GM12864 (cell line): ENCODE measurements around the gene OR5F1.

Source experiments
- DNase-seq: peaks from one replicate; pipeline ENCODE4 v3.0.0-alpha.2; 2011; ENCODE audit warnings: low read depth
- H3K4me3 ChIP-seq: 2 replicates; pipeline ENCODE4 v1.5.1; 2011; ENCODE audit warnings: mild to moderate bottlenecking, low read depth, low read length, control low read depth
- TF ChIP-seq, protein P1 (sequence below): IDR thresholded peaks from 2 replicates; pipeline ENCODE4 v1.5.1; 2011; ENCODE audit warnings: low read depth, mild to moderate bottlenecking, moderate library complexity, low read length, control low read depth, inconsistent platforms; ENCODE audit errors: missing control alignments

OR5F1 gene

DNA sequence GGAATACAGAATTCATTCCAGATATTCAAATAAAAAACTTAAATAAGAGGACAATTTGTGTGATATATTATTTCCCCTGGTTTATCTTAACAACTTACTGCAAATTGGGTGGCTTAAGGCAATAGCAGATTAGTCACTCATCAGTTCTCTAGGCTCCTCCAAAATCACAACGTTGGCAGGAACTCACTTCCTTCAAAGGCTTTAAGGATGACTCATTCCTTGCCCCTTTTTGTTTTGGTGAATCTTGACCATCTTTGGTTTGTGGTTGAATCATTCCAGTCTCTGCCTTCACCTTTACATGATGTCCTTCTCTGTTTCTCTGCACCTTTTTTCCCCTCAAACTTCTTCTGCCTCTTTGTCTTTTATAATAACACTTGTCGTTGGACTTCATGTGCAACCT, 28.0 kb downstream of the OR5F1 start:
- TF ChIP-seq, protein P1, sequence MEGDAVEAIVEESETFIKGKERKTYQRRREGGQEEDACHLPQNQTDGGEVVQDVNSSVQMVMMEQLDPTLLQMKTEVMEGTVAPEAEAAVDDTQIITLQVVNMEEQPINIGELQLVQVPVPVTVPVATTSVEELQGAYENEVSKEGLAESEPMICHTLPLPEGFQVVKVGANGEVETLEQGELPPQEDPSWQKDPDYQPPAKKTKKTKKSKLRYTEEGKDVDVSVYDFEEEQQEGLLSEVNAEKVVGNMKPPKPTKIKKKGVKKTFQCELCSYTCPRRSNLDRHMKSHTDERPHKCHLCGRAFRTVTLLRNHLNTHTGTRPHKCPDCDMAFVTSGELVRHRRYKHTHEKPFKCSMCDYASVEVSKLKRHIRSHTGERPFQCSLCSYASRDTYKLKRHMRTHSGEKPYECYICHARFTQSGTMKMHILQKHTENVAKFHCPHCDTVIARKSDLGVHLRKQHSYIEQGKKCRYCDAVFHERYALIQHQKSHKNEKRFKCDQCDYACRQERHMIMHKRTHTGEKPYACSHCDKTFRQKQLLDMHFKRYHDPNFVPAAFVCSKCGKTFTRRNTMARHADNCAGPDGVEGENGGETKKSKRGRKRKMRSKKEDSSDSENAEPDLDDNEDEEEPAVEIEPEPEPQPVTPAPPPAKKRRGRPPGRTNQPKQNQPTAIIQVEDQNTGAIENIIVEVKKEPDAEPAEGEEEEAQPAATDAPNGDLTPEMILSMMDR = no peak
- DNase-seq = no peak
- H3K4me3 ChIP-seq = no peak overlapping the region

DNA sequence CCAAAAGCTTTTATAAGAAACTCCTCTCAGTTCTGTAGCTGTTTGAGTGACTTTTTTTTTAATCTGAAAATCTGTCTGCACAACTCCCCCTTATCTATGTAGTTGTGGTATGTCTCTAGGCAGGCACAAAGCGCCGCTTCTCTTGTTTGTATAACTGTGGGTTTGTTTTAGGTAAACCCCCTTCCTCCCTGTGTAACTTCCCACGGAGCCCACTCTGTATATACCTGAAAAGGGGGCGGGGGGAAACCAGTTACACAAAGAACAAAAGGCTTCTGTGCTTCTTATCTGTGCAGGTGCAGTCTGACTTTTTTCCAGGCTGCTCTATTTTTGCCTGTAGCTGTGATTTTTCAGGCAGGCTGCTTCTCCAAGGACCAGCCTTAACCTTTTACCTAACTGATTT, 37.9 kb downstream of the OR5F1 start:
- DNase-seq = no peak
- no peak overlapping the region for H3K4me3 ChIP-seq
- TF ChIP-seq, protein P1 = no peak

DNA sequence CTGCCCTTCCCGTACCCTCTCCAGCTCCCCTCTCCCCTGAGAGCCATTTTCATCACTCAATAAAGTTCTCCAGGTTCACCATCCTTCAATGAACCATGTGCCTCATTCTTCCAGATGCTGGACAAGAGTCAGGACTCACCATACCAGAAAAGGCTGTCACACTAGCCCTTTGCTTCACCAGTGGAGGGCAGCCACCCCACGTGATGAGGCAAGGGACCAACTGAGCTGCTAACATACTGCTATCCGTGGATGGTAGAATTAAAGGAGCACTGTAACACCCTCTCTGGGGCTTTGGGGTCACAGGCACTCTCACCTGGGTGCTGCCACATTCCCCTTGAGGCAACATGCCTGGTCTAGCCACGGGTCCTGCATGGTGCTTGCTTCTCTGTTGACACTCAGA, 45.1 kb downstream of the OR5F1 start:
- TF ChIP-seq, protein P1 = no peak

More for the DNA sequence above, 45.1 kb downstream of the OR5F1 start:
- no peak overlapping the region for H3K4me3 ChIP-seq
- no peak for DNase-seq
